A549 (cell line): ENCODE measurements around the gene EPB41L5. TPM values are rescaled to one million over a fixed set of nuclear protein-coding genes. Genes with fewer than 3 reads are reported as not detected.

ENCODE experiments used
- ATAC-seq, 2 experiments: fragments of 200-7000 bp in 1 of 2; fragments of >200 bp in 1 of 2; cut with Nextera tagmentation in 1 of 2; cut with Tn5 transposase in 1 of 2; 3 replicates each; pipeline versions ENCODE4 v1.8.0 to v1.9.1; 2018 to 2020; ENCODE audit warnings: mild to moderate bottlenecking in 1 of 2, moderate library complexity in 1 of 2
- CTCF ChIA-PET: fragments of 300-600 bp; sonication (Branson Sonifier 250); formaldehyde crosslinking; extraction: SDS; loops from one replicate; lab custom pipeline; 2021; ENCODE audit warnings: antibody characterized with exemption, inconsistent platforms; lab: Yijun Ruan, JAX
- POLR2A ChIA-PET: fragments of 350-600 bp; formaldehyde crosslinking; extraction: SDS; loops from one replicate; lab custom pipeline; 2021; ENCODE audit warnings: antibody characterized with exemption, inconsistent platforms; lab: Yijun Ruan, JAX
- DNase-seq, 2 experiments: peaks; one replicate each; pipeline versions ENCODE4 v3.0.0 to v3.0.0-alpha.2; 2011 to 2016; ENCODE audit warnings: low read depth in 1 of 2, low spot score in 1 of 2
- FAIRE-seq: peaks from 2 replicates; lab custom pipeline; 2011; peaks lifted over from hg19 to GRCh38; lab: Jason Lieb, UNC
- H3K27ac ChIP-seq, 2 experiments: fragments of >200 bp; sonication (Bioruptor Twin); formaldehyde crosslinking; 3 replicates each; pipeline ENCODE4 v1.5.1; 2016 to 2017
- H3K4me1 ChIP-seq: fragments of >200 bp; sonication (Bioruptor Twin); formaldehyde crosslinking; 3 replicates; pipeline ENCODE4 v1.6.1; 2016
- H3K4me2 ChIP-seq: fragments of >200 bp; sonication (Bioruptor Twin); formaldehyde crosslinking; 3 replicates; pipeline ENCODE4 v1.6.1; 2016
- H3K4me3 ChIP-seq: fragments of >200 bp; sonication (Bioruptor Twin); formaldehyde crosslinking; 3 replicates; pipeline ENCODE4 v1.5.1; 2016
- H3K9me3 ChIP-seq: fragments of >200 bp; sonication (Bioruptor Twin); formaldehyde crosslinking; 3 replicates; pipeline ENCODE4 v1.6.1; 2016
- CBX8 ChIP-seq: fragments of 200-600 bp; sonication (generic); IDR thresholded peaks from 2 replicates; pipeline ENCODE4 v1.6.1; 2016
- CHD2 ChIP-seq: fragments of 150-350 bp; IDR thresholded peaks from 2 replicates; pipeline ENCODE4 v1.6.1; 2014; ENCODE audit warnings: low read length; ENCODE audit not compliant: partially characterized antibody
- EHF ChIP-seq: fragments of 250-450 bp; sonication (Bioruptor Pico); IDR thresholded peaks from 2 replicates; pipeline ENCODE4 v1.5.0; 2020; ENCODE audit warnings: mild to moderate bottlenecking
- EHMT2 ChIP-seq: fragments of 200-600 bp; sonication (generic); IDR thresholded peaks from 2 replicates; pipeline ENCODE4 v1.6.1; 2016; ENCODE audit warnings: antibody characterized with exemption, low read depth, mild to moderate bottlenecking, moderate library complexity
- ESRRA ChIP-seq: fragments of 150-350 bp; IDR thresholded peaks from 2 replicates; pipeline ENCODE4 v1.6.1; 2014; ENCODE audit warnings: mild to moderate bottlenecking, low read length, borderline replicate concordance
- FOSB ChIP-seq: fragments of 250-450 bp; sonication (Bioruptor Pico); IDR thresholded peaks from 2 replicates; pipeline ENCODE4 v1.5.0; 2020; ENCODE audit warnings: mild to moderate bottlenecking, moderate library complexity
- FOSL2 ChIP-seq, 2 experiments: fragments of 450-650 bp in 1 of 2; fragments of >200 bp in 1 of 2; sonication (Bioruptor Twin) in 1 of 2; formaldehyde crosslinking; IDR thresholded peaks; 2 replicates each; pipeline versions ENCODE4 v1.5.0 to v1.6.1; 2016 to 2020; ENCODE audit warnings: mild to moderate bottlenecking in 1 of 2, moderate library complexity in 1 of 2
- FOXS1 ChIP-seq: fragments of 250-450 bp; sonication (Bioruptor Pico); IDR thresholded peaks from 2 replicates; pipeline ENCODE4 v1.5.0; 2020; ENCODE audit warnings: mild to moderate bottlenecking, moderate library complexity
- HES2 ChIP-seq: fragments of >200 bp; sonication (Bioruptor Twin); formaldehyde crosslinking; IDR thresholded peaks from 2 replicates; pipeline ENCODE4 v1.6.1; 2016
- HOXB13 ChIP-seq: fragments of 250-450 bp; sonication (Bioruptor Pico); IDR thresholded peaks from 2 replicates; pipeline ENCODE4 v1.5.0; 2020; ENCODE audit warnings: low read depth, mild to moderate bottlenecking, moderate library complexity
- JUN ChIP-seq, 2 experiments: fragments of >200 bp; sonication (Bioruptor Twin); formaldehyde crosslinking; IDR thresholded peaks; 2 replicates in 1 of 2; 3 replicates in 1 of 2; pipeline ENCODE4 v1.6.1; 2016 to 2017
- JUNB ChIP-seq: fragments of >200 bp; sonication (Bioruptor Twin); formaldehyde crosslinking; IDR thresholded peaks from 2 replicates; pipeline ENCODE4 v1.6.1; 2016
- MAFK ChIP-seq: fragments of 450-650 bp; IDR thresholded peaks from 2 replicates; pipeline ENCODE4 v1.6.1; 2014; ENCODE audit not compliant: partially characterized antibody
- MYC ChIP-seq: IDR thresholded peaks from 2 replicates; pipeline ENCODE4 v1.6.1; 2012; ENCODE audit warnings: mild to moderate bottlenecking, inconsistent platforms, low read length, improper control_type of control experiment, borderline replicate concordance
- NPAS2 ChIP-seq: fragments of 250-450 bp; sonication (Bioruptor Pico); IDR thresholded peaks from 2 replicates; pipeline ENCODE4 v1.8.0; 2022; ENCODE audit warnings: mild to moderate bottlenecking, moderate library complexity, borderline replicate concordance
- NR3C1 ChIP-seq: fragments of >200 bp; sonication (Bioruptor Twin); formaldehyde crosslinking; IDR thresholded peaks from 3 replicates; pipeline ENCODE4 v1.6.1; 2017
- PHF8 ChIP-seq: fragments of 200-600 bp; sonication (generic); IDR thresholded peaks from 2 replicates; pipeline ENCODE4 v1.6.1; 2016; ENCODE audit warnings: low read depth, mild to moderate bottlenecking, antibody characterized with exemption, moderate library complexity, borderline replicate concordance
- POLR2A ChIP-seq: IDR thresholded peaks from 2 replicates; pipeline ENCODE4 v1.6.1; 2012; ENCODE audit warnings: mild to moderate bottlenecking, low read length
- RAD21 ChIP-seq, 2 experiments: fragments of >200 bp in 1 of 2; sonication (Bioruptor Twin) in 1 of 2; formaldehyde crosslinking in 1 of 2; IDR thresholded peaks in 1 of 2; conservative IDR thresholded peaks in 1 of 2; 2 replicates in 1 of 2; 3 replicates in 1 of 2; pipeline ENCODE4 v1.6.1; 2012 to 2018; ENCODE audit warnings: inconsistent platforms in 1 of 2
- RCOR1 ChIP-seq: fragments of 150-350 bp; IDR thresholded peaks from 2 replicates; pipeline ENCODE4 v1.6.1; 2014; ENCODE audit warnings: antibody characterized with exemption, low read length, low read depth
- REST ChIP-seq: fragments of 200-600 bp; sonication (generic); IDR thresholded peaks from 2 replicates; pipeline ENCODE4 v1.6.1; 2016; ENCODE audit warnings: antibody characterized with exemption, mild to moderate bottlenecking, moderate library complexity
- RFX5 ChIP-seq: fragments of 450-650 bp; IDR thresholded peaks from 2 replicates; pipeline ENCODE4 v1.7.1; 2014; ENCODE audit warnings: antibody characterized with exemption, mild to moderate bottlenecking, moderate library complexity
- SMC3 ChIP-seq: fragments of >200 bp; sonication (Bioruptor Twin); formaldehyde crosslinking; IDR thresholded peaks from 3 replicates; pipeline ENCODE4 v1.6.1; 2018; ENCODE audit warnings: inconsistent platforms
- SREBF2 ChIP-seq: fragments of 450-650 bp; IDR thresholded peaks from 2 replicates; pipeline ENCODE4 v1.6.1; 2014; ENCODE audit warnings: mild to moderate bottlenecking, moderate library complexity
- TFCP2L1 ChIP-seq: fragments of 250-450 bp; sonication (Bioruptor Pico); IDR thresholded peaks from 2 replicates; pipeline ENCODE4 v1.5.0; 2021; ENCODE audit warnings: mild to moderate bottlenecking
- TP53 ChIP-seq: fragments of 250-450 bp; sonication (Bioruptor Pico); IDR thresholded peaks from 2 replicates; pipeline ENCODE4 v1.5.0; 2021; ENCODE audit warnings: mild to moderate bottlenecking, moderate library complexity
- ZC3H11A ChIP-seq: fragments of 450-650 bp; IDR thresholded peaks from 2 replicates; pipeline ENCODE4 v1.6.1; 2014; ENCODE audit warnings: antibody characterized with exemption, mild to moderate bottlenecking
- ZFP36 ChIP-seq: fragments of 450-650 bp; IDR thresholded peaks from 2 replicates; pipeline ENCODE4 v1.6.1; 2014; ENCODE audit warnings: borderline replicate concordance; ENCODE audit not compliant: partially characterized antibody
- ZNF302 ChIP-seq: fragments of 250-450 bp; sonication (Bioruptor Pico); IDR thresholded peaks from 2 replicates; pipeline ENCODE4 v1.9.0; 2021; ENCODE audit warnings: inconsistent platforms, mild to moderate bottlenecking, moderate library complexity
- WGBS: methylation state at CpG from one replicate; pipeline ENCODE4 v1.1.6; 2017; ENCODE audit errors: missing lambda C conversion rate; 5-methylcytosine and 5-hydroxymethylcytosine counted together
- polyA plus RNA-seq, 4 experiments: library from polyadenylated mRNA; depleted of rRNA in 3 of 4; stranded (reverse); fragments of >200 nt; fragmentation: RNase III in 1 of 4; extraction: RNeasy Plus Mini Kit Qiagen cat#74134 plus additional on column Dnase treatment in 1 of 4; gene quantifications; 2 replicates in 3 of 4; 3 replicates in 1 of 4; pipeline ENCODE4 v1.2.3, GENCODE V29; 2011 to 2017
- TF ChIP-seq, protein P1 (sequence below): fragments of >200 bp; sonication (Bioruptor Twin); formaldehyde crosslinking; IDR thresholded peaks from 3 replicates; pipeline ENCODE4 v1.5.1; 2016

The EPB41L5 gene
- polyA plus RNA-seq, 2 of the 4 experiments (the other 2 are of a cell fraction): 5.8 to 33.0 TPM

GRCh38 chr2:120167272-120167671 is 154.4 kb downstream of the EPB41L5 start:
- Histone ChIP-seq H3K9me3 (no peaks in the 10 kb centered on the region), H3K4me2 (no peak overlapping the region), H3K27ac (no peak overlapping the region), H3K4me1 (no peaks in the 10 kb centered on the region), H3K4me3 (no peak overlapping the region)
- ChIA-PET POLR2A (no interaction called here), CTCF (no interaction called here)
- ATAC-seq: no peak
- no peak for FAIRE-seq
- DNase-seq: no peak
- TF ChIP-seq TFCP2L1 (CRISPR knock-in tag) (no peak), JUNB (no peak), PHF8 (no peak), MAFK (no peak), TP53 (CRISPR knock-in tag) (no peak), RFX5 (no peak), NPAS2 (CRISPR knock-in tag) (no peak), FOXS1 (CRISPR knock-in tag) (no peak), EHF (CRISPR knock-in tag) (no peak), ZNF302 (CRISPR knock-in tag) (no peak), SREBF2 (no peak), FOSB (CRISPR knock-in tag) (no peak), HES2 (no peak), EHMT2 (no peak), HOXB13 (no peak), MYC (no peak), NR3C1 (no peak)
- 94% methylated on average over 2 of the region's 2 CpGs for WGBS

DNA sequence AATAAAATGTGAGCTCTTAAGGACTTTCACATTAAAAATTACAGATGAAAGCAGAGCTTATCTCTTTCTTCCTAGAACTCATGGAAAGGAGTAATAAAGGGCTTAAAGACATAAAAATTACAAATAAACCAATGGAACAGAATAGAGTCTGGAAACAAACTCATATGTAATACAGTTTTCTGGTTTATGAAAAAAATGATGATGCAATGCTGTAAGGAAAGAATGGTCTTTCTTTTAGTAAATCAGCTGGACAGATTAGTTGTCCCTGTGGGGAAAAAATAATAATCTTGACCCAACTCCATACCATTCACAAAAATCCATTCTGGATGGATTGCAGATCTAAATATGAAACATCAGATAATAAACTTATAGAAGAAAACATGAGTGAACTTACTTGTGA is 156.1 kb downstream of the EPB41L5 start:
- Histone ChIP-seq H3K4me3 (no peak overlapping the region), H3K27ac (no peak overlapping the region), H3K4me2 (no peak overlapping the region), H3K9me3 (no peaks in the 10 kb centered on the region), H3K4me1 (no peaks in the 10 kb centered on the region)
- no peak for ATAC-seq
- TF ChIP-seq JUN (IDR thresholded peaks at IDR 0.05) (no peak), POLR2A (no peak), ESRRA (no peak), FOSL2 (IDR thresholded peaks at IDR 0.05) (no peak), FOSL2 (CRISPR knock-in tag; IDR thresholded peaks at IDR 0.05) (no peak), CBX8 (no peak), JUNB (no peak)
- no peak for DNase-seq
- ChIA-PET POLR2A (no interaction called here), CTCF (interaction anchor here (0.6 to 4.1 kb wide), 4 partner anchors 14 to 761 kb away, joined by 3 to 19 read pairs (median 4); no protein-coding TSS in a partner anchor)
- no peak for FAIRE-seq

- Histone ChIP-seq H3K4me1 (no peaks in the 10 kb centered on the region), H3K9me3 (no peaks in the 10 kb centered on the region), H3K27ac (no peak overlapping the region), H3K4me3 (no peak overlapping the region), H3K4me2 (peak overlapping the region; percentile 41; the same call in 2 of the 3 replicates)
- ChIA-PET CTCF (interaction anchor here (0.6 to 3.8 kb wide), 54 partner anchors 9 to 771 kb away, joined by 3 to 36 read pairs (median 4); no protein-coding TSS in a partner anchor), POLR2A (interaction anchor here (0.7 kb wide), 1 partner anchor 415 kb away, joined by 5 read pairs; the partner anchor contains the start of gene PTPN4)
- ATAC-seq (peak; percentile 68 to 73; a peak in 4 of 6 replicates), DNase-seq (peak; percentile 26 to 54), FAIRE-seq (no peak)
- WGBS: 39% methylated on average over 6 of the region's 6 CpGs
- no peak for TF ChIP-seq ZC3H11A
- TF ChIP-seq RAD21 (conservative IDR thresholded peaks at IDR 0.05 in 1 of 2, IDR thresholded peaks at IDR 0.05 in 1 of 2): peak; percentile 80 to 83
- no peak for TF ChIP-seq TP53 (CRISPR knock-in tag)
- no peak for TF ChIP-seq REST
- no peak for TF ChIP-seq CHD2
- TF ChIP-seq FOSB (CRISPR knock-in tag): no peak
- TF ChIP-seq RCOR1: no peak
- TF ChIP-seq SMC3: peak; percentile 74
- no peak for TF ChIP-seq ZFP36
- TF ChIP-seq HOXB13: no peak
- TF ChIP-seq, protein P1, sequence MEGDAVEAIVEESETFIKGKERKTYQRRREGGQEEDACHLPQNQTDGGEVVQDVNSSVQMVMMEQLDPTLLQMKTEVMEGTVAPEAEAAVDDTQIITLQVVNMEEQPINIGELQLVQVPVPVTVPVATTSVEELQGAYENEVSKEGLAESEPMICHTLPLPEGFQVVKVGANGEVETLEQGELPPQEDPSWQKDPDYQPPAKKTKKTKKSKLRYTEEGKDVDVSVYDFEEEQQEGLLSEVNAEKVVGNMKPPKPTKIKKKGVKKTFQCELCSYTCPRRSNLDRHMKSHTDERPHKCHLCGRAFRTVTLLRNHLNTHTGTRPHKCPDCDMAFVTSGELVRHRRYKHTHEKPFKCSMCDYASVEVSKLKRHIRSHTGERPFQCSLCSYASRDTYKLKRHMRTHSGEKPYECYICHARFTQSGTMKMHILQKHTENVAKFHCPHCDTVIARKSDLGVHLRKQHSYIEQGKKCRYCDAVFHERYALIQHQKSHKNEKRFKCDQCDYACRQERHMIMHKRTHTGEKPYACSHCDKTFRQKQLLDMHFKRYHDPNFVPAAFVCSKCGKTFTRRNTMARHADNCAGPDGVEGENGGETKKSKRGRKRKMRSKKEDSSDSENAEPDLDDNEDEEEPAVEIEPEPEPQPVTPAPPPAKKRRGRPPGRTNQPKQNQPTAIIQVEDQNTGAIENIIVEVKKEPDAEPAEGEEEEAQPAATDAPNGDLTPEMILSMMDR: peak; percentile 76
Observed at GRCh38 chr2:120174963-120175581, 162.2 kb downstream of the EPB41L5 start.
